GM18861 (cell line): ENCODE measurements around the gene PAN2.
"Not testable (repeated sequence)": the region's sequence is repeated elsewhere in the genome, so short reads cannot be mapped to it uniquely, and the experiment has no call there.

Experiments used
- ATAC-seq: cut with Tn5 transposase; IDR thresholded peaks from one replicate; pipeline ENCODE4 v1.9.1; 2021; ENCODE audit not compliant: unreplicated experiment

PAN2 gene

DNA sequence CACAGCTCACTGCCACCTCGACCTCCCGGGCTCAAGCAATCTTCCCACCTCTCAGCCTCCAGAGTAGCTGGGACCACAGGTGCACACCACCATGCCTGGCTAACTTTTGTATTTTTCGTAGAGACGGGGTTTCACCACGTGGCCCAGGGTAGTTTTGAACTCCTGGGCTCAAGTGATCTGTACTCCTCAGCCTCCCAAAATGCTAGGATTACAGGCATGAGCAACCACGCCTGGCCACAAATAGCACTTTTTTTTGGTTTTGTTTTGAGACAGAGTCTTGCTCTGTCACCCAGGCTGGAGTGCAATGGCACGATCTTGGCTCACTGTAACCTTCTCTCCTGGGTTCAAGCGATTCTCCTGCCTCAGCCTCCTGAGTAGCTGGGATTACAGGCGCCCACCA, 13.5 kb upstream of the PAN2 start:
- ATAC-seq, result not testable (repeated sequence)

- no peak for ATAC-seq
These were observed 12.9 kb upstream of the PAN2 start for GRCh38 chr12:56346675-56347074.

GRCh38 chr12:56342290-56342689, 8.5 kb upstream of the PAN2 start:
- not testable (repeated sequence) for ATAC-seq

DNA sequence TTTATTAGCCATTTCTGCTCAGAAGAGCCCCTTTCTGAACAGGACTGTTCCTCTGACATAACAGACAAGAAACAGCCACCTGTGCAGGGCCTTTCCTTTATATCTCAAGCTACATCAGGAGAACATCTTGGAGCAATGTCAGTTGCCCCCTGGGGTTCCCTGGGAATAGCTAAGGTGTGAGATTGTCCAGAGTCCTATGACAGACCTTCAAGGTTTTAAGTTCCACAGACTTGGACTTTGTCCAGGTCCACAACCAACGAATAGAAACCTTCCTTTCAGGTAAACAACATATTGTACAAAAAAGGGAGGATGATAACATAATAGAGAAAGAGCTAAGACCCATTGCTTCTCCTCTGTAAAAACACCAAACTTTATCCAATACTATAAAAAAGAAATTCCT, 7.8 kb upstream of the PAN2 start:
- ATAC-seq, result no peak

GRCh38 chr12:56339158-56339422, 5.3 kb upstream of the PAN2 start:
- no peak for ATAC-seq

DNA sequence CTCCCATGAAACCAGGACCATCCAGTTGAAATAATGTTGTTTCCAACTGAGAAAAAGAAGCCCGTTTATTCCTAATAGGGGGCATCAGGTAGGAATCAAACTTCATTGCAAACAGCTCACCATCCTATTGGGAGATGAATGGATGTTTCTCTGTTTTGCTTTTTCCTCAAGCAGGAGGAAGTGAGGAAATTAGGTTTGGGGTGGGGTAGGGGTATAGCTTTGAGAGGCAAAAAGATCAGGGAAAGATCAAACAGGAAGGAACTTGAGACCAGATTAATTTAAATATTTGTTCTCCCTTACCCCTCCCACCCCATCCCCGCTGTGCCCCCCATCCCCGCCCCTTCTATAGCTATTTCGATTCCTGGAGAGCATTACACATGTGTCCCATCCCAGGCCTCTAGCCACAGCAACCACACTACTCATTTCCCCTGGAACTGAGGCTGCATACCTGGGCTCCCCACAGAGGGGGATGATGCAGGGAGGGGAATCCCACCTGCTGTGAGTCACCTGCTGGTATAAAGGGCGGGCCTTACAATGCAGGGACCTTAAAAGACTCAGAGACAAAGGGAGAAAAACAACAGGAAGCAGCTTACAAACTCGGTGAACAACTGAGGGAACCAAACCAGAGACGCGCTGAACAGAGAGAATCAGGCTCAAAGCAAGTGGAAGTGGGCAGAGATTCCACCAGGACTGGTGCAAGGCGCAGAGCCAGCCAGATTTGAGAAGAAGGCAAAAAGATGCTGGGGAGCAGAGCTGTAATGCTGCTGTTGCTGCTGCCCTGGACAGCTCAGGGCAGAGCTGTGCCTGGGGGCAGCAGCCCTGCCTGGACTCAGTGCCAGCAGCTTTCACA, 4.7 kb upstream of the PAN2 start, which contains the start of gene IL23A:
TSS of gene IL23A (plus strand) at position 577 of the 850 bp plus-strand sequence. CDS start at position 738, 161 bp downstream.
- ATAC-seq, result no peak

GRCh38 chr12:56337753-56338251, 4.0 kb upstream of the PAN2 start:
- ATAC-seq, result no peak

GRCh38 chr12:56336361-56337167, 2.8 kb upstream of the PAN2 start:
- no peak for ATAC-seq

DNA sequence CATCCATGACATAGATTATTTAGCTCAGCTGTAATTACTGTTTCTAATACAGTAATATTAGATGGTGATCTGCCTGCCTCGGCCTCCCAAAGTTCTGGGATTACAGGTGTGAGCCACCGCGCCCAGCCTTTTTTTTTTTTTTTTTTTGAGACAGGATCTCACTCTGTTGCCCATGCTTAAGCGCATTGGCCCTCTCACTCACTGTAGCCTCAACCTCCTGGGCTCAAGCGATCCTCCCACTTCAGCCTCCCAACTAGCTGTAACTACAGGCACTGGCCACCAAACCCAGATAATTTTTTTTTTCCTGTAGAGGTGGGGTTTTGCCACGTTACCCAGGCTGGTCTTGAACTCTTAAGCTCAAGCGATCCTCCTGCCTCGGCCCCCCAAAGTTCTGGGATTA, 1.7 kb upstream of the PAN2 start:
- ATAC-seq, result not testable (repeated sequence)

- no peak for ATAC-seq
These were observed 642 bp upstream of the PAN2 start for GRCh38 chr12:56334490-56334793.

GRCh38 chr12:56333197-56333678, 562 bp downstream of the PAN2 start:
- no peak for ATAC-seq

- no peak for ATAC-seq
These were observed 1.1 kb downstream of the PAN2 start for GRCh38 chr12:56332512-56333196.

DNA sequence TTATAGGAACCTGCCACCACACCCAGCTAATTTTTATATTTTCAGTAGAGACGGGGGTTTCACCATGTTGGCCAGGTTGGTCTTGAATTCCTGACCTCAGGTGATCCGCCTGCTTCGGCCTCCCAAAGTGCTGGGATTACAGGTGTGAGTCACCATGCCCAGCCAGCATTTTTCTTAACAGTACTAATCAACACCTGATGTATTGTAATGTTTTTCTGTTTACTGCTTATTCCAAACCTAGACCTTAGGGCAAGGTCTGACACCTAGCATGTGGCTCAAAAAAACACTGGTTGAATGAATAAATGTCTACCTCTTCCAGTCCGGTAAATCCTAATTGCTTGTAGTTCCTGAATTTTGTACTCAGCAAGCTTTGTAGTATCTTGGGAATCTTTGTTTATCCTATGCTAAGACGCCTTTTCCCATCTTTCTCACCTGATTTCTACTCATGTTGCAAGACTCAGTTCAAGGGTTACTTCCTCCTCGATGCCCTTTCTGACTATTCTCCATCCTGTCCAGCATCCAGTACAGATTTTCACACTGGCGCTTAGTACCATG, 2.8 kb downstream of the PAN2 start:
- ATAC-seq, result no peak

DNA sequence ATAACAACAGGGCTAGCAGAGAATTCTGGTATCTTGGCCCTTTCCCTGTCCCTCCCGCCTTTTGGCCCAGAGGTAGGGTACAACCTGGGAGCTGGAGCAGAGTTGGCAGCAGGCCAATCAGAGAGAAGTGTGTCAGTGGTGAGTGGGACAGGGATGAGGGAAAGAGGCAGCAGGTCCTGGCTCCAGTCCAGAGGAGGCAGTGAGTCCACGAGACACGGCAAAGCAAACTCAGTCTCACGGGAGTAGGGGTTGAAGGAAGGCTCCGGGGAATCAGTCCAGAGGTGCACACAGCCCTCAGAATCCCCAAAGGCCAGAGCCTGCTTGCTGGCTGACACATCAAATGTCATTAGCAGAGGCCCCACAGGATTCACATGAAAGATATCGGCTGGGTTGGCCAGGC, 7.3 kb downstream of the PAN2 start:
- ATAC-seq, result no peak

DNA sequence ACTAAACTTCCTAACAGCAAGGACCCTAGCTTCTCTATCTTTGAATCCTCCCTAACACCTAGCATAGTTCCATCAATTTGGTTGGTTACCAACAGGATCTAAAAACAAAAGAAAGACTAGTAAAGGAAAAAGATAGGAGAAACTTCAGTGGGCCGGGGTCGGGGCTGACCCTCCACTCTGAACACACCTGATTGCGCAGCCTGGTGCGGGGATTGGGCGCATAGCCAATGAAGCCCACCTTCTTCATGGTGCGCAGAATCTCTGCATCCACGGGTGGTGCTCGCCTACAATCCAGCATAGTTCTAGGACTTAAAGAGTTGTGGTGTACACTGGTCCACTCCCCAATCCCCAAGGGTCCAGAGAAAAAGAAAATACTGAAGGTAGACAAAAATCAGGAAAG, 7.7 kb downstream of the PAN2 start:
- no peak for ATAC-seq

GRCh38 chr12:56324206-56324605, 9.6 kb downstream of the PAN2 start:
- no peak for ATAC-seq

DNA sequence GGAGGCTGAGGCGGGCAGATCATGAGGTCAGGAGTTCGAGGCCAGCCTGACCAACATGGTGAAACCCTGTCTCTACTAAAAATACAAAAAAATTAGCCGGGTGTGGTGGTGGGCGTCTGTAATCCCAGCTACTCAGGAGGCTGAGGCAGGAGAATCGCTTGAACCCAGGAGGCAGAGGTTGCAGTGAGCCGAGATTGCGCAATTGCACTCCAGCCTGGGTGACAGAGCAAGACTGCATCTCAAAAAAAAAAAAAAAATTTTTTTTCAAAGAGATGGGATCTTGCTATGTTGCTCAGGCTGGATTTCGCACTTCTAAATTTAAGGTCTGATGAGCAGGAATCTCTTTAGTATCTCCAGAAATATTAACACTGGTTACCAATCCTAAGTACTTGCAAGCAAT, 12.2 kb downstream of the PAN2 start:
- ATAC-seq, result not testable (repeated sequence)

- ATAC-seq, result no peak
These were observed 12.8 kb downstream of the PAN2 start for GRCh38 chr12:56321027-56321426.

DNA sequence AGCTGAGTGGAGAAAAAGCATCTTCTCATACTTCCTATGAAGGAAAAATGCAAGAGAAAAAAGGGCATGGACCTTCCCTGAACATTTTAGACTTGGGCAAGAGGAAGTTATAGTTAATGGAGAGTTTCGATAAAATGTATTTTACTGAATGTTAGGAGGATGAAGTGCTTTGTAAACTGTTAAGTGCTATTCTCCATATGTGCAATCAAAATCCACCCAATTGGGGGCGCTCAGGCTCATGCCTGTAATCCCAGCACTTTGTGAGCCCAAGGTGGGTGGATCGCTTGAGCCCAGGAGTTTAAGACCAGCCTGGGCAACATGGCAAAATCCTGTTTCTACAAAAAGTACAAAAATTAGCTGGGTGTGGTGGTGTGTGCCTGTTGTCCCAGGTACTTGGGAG, 16.1 kb downstream of the PAN2 start:
- ATAC-seq, result no peak

DNA sequence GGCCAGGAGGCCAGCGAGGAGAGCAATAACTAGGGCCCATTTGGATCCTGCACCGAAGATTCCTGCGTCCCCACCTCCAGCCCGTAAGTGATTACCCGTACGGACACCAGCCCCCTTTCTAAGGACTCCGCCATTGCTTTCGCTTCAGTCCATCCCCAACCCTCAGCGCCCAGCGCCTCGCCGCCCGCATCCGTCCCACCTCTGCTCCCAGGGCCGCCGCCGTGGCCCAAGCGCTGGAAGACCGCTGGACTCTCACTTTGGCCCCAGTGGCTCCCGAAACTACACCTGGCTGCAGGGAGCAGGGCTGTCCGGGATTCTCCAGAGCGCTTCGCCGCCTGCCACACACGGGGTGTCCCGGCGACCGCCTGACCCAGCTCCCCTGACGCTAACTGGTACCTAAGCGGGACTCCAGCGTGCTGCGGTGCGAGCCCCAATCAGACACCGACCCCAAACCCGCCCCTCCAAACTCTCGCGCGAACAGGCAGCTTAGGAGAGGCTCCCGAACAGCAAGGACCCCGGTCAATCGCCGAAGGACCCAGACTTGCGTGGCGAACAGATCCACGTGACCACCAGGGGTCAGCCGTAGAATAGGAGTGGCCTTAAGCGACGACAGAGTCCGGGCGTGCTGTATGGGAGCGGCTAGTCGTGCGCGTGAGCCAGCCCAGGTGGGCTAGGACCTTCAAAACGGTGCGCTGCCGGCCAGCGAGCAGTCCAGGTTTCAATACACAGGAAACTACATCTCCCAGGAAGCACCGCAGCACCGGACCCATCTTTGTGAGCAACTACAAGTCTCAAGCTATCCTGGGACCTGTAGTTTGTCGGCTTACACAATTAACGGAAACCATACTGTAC, 18.0 kb downstream of the PAN2 start, which contains the start of gene CNPY2:
TSS of gene CNPY2 (minus strand) at position 367 of the 852 bp plus-strand sequence. CDS start 771 bp downstream, outside the sequence.
- ATAC-seq, result peak; percentile 91
